ENCODE results near the gene SMIM35. TPM values are rescaled to one million over a fixed set of nuclear protein-coding genes. Genes with fewer than 3 reads are reported as not detected.

Gene SMIM35
- total RNA-seq, 3 donors from 2014 or later (not counting 1 experiment from before 2014, with no cell fraction given): 0.30 to 0.68 (median 0.33) TPM

DNA sequence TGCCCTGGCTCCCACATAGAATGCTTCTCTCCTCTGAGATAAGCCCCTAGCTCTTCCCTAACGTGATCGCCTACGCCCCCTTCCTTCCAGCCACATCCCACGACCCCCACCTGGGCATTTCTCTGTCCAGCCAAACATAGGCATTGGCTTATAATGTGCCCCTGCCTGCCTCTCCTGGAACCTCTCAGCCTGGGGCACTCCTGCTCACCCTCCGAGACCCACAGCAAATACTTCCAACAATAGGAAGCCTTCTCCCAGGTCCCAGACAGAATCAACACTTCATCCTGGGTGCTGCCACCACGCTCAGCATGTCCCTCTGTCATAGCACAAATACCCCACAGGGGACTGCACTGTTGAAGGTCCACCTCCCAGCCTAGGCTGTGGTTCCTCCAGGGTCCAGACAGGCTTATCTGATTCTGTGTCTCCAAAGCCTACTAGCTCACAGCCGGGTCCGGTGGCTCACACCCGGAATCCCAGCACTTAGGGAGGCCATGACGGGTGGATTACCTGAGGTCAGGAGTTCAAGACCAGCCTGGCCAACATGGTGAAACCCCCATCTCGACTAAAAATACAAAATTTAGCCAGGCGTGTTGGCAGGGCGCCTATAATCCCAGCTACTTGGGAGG lies 34.1 kb downstream of the SMIM35 start:
- TF ChIP-seq, protein P1, sequence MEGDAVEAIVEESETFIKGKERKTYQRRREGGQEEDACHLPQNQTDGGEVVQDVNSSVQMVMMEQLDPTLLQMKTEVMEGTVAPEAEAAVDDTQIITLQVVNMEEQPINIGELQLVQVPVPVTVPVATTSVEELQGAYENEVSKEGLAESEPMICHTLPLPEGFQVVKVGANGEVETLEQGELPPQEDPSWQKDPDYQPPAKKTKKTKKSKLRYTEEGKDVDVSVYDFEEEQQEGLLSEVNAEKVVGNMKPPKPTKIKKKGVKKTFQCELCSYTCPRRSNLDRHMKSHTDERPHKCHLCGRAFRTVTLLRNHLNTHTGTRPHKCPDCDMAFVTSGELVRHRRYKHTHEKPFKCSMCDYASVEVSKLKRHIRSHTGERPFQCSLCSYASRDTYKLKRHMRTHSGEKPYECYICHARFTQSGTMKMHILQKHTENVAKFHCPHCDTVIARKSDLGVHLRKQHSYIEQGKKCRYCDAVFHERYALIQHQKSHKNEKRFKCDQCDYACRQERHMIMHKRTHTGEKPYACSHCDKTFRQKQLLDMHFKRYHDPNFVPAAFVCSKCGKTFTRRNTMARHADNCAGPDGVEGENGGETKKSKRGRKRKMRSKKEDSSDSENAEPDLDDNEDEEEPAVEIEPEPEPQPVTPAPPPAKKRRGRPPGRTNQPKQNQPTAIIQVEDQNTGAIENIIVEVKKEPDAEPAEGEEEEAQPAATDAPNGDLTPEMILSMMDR (IDR thresholded peaks at IDR 0.05): no peak
- Mint-ChIP-seq H3K9me3 (no peaks in the 10 kb centered on the region), H3K27me3 (ENCODE audit: low read depth in 2 of 2) (peaks cover 17 to 18% of the 10 kb centered on the region in 2 donors), H3K36me3 (no peaks in the 10 kb centered on the region), H3K4me1 (peaks cover 42 to 59% of the 10 kb centered on the region in 2 donors), H3K27ac (peak overlapping the region; percentile 73 to 90), H3K4me3 (peak overlapping the region; percentile 67)
- Histone ChIP-seq H3K9me3 (ENCODE audit: control insufficient read depth, insufficient read depth, low read length) (no peaks in the 10 kb centered on the region), H3K36me3 (ENCODE audit: control insufficient read depth, insufficient read depth, low read length) (no peaks in the 10 kb centered on the region), H3K27me3 (ENCODE audit: control insufficient read depth, insufficient read depth, low read length) (no peaks in the 10 kb centered on the region), H3K27ac (ENCODE audit: low read length) (no peak overlapping the region), H3K4me3 (ENCODE audit: low read length) (no peak overlapping the region), H3K4me1 (ENCODE audit: control insufficient read depth, insufficient read depth, low read length) (peaks cover 52% of the 10 kb centered on the region)
- WGBS (ENCODE audit: insufficient coverage): 85% methylated on average over 13 of the region's 13 CpGs
- ATAC-seq (no peak), DNase-seq (peak in 1 of 2 donors; percentile 28)
- intact Hi-C loops (cut with micrococcal nuclease): loop anchor here (1.0 to 5.0 kb wide), 5 partner anchors 65 to 625 kb away; partner anchors contain the start of gene IL10RA

DNA sequence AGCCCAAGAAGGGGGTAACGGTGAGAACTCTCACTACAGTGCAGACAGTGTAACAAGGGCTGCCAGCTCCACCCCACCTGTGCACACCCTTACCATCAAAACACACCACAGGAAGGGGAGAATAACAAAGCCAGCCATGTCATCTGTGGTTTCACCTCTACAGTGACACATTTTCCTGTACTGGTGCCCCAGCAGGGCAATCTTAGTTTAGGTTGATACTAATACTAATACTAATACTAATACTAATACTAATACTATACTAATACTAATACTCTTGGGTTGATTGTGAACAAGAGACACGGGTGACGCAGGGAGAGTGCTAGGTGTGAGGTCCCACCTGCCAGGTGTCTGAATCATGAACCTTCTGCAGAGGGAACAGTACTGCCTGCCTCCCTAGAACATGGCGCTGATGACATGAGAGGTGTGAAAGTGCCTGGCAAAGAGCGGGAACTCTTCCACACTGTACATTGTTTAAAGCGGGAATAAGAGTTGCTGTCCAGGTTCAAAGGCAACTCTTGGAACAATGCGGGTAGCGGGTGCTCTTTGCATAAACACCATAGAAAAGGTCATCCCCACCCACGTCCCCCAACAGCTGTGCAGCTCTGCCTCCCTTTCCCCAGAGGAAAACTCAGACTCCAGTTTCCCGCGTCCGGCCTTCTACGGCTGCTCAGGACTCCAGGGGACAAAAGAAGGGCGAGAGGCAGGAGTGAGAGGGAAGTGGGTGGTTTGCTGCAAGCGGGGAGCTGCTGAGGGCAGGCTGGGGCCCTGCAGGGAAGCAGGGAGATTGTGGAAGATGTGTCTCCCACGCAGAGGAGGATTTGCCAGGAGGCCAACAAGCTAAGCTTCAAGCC lies 34.9 kb downstream of the SMIM35 start:
- Histone ChIP-seq H3K27me3 (ENCODE audit: control insufficient read depth, insufficient read depth, low read length) (no peaks in the 10 kb centered on the region), H3K9me3 (ENCODE audit: control insufficient read depth, insufficient read depth, low read length) (no peaks in the 10 kb centered on the region), H3K27ac (ENCODE audit: low read length) (peak overlapping the region; percentile 35), H3K4me1 (ENCODE audit: control insufficient read depth, insufficient read depth, low read length) (peaks cover 61% of the 10 kb centered on the region), H3K4me3 (ENCODE audit: low read length) (no peak overlapping the region), H3K36me3 (ENCODE audit: control insufficient read depth, insufficient read depth, low read length) (no peaks in the 10 kb centered on the region)
- Mint-ChIP-seq H3K27ac (peak overlapping the region; percentile 73 to 90), H3K36me3 (no peaks in the 10 kb centered on the region), H3K27me3 (ENCODE audit: low read depth in 2 of 2) (peaks cover 10 to 11% of the 10 kb centered on the region in 2 donors), H3K9me3 (no peaks in the 10 kb centered on the region), H3K4me1 (peaks cover 48 to 55% of the 10 kb centered on the region in 2 donors), H3K4me3 (peak overlapping the region; percentile 75)
- WGBS (ENCODE audit: insufficient coverage): 56% methylated on average over 14 of the region's 16 CpGs
- DNase-seq (peak in 1 of 2 donors; percentile 90), ATAC-seq (peak; percentile 81 to 89 (median 82))
- TF ChIP-seq, protein P1 (IDR thresholded peaks at IDR 0.05): no peak
- intact Hi-C loops (cut with micrococcal nuclease): loop anchor here (1.0 to 5.0 kb wide), 3 partner anchors 45 to 625 kb away; partner anchors contain the start of gene IL10RA

DNA sequence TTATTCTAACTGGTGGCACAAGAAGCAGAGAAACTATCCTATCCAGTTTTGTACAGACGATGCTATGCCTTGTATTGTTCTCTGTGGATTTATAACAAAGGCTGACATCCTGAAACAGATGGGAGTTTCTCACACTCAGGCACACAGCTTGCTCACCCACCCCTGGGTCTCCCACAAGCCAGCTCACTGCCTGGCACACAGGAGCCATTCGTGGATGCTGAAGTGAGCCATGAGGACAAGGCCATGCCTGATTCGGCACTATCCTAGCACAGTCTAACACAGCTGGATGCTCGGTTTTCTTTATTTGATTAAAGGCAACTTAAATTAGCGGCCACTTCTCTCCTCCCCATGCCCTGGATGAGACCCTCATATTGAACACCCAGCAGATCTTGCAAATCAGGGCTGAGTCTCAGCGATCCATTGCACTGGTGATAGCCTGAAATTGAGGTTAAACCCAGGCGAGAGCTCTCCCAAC lies 35.6 kb downstream of the SMIM35 start:
- intact Hi-C loops (cut with micrococcal nuclease): loop anchor here (1.0 to 5.0 kb wide), 3 partner anchors 44 to 624 kb away; partner anchors contain the start of gene IL10RA
- Histone ChIP-seq H3K27me3 (ENCODE audit: control insufficient read depth, insufficient read depth, low read length) (no peaks in the 10 kb centered on the region), H3K9me3 (ENCODE audit: control insufficient read depth, insufficient read depth, low read length) (no peaks in the 10 kb centered on the region), H3K4me3 (ENCODE audit: low read length) (no peak overlapping the region), H3K36me3 (ENCODE audit: control insufficient read depth, insufficient read depth, low read length) (no peaks in the 10 kb centered on the region), H3K27ac (ENCODE audit: low read length) (peak overlapping the region; percentile 35), H3K4me1 (ENCODE audit: control insufficient read depth, insufficient read depth, low read length) (peaks cover 67% of the 10 kb centered on the region)
- ATAC-seq (peak in 1 of 3 donors; percentile 11), DNase-seq (no peak)
- H3K27ac Mint-ChIP-seq: peak overlapping the region; percentile 73 to 90
- TF ChIP-seq, protein P1 (IDR thresholded peaks at IDR 0.05): no peak
- H3K27me3 Mint-ChIP-seq (ENCODE audit: low read depth in 2 of 2): peaks cover 4 to 5% of the 10 kb centered on the region in 2 donors
- H3K9me3 Mint-ChIP-seq: no peaks in the 10 kb centered on the region
- peaks cover 55 to 56% of the 10 kb centered on the region in 2 donors for H3K4me1 Mint-ChIP-seq
- WGBS (ENCODE audit: insufficient coverage): 57% methylated on average over 7 of the region's 7 CpGs
- H3K36me3 Mint-ChIP-seq: no peaks in the 10 kb centered on the region
- H3K4me3 Mint-ChIP-seq: peak overlapping the region; percentile 75

Data from natural killer cell (primary cell).